Testis (tissue), 2 donors: ENCODE measurements around the gene TMEM201.

Experiments
- POLR2A ChIP-seq: fragments of 450-650 bp; IDR thresholded peaks from one replicate; pipeline ENCODE4 v1.6.1; 2017; ENCODE audit warnings: antibody characterized with exemption, mild to moderate bottlenecking, moderate library complexity
- TF ChIP-seq, protein P1 (sequence below), 3 experiments: fragments of 450-650 bp in 2 of 3; fragments of 200-600 bp in 1 of 3; sonication (generic) in 1 of 3; IDR thresholded peaks; one replicate each; pipeline ENCODE4 v1.5.1; 2016 to 2019; ENCODE audit warnings: antibody characterized with exemption in 3 of 3, mild to moderate bottlenecking in 2 of 3, moderate library complexity in 1 of 3

DNA sequence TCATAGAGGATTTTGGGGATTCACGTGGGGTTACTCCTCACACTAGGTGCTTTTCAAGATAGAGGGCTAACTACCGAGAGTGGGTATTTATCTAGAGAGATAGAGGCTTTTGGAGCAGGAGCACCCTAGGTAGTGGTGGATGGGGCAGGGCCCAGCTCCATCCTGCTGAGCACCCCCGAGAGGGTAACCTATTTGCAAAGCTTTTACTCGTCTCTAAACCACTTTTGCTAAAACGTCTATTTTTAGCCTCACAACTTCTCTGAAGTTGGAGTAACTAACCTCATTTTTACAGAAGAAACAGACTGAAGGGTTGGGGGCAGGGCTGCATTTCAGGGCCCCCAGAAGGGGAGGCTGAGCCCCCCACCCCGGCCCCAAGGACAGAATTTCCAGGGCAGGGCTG is 50.5 kb downstream of the TMEM201 start:
- TF ChIP-seq, protein P1, sequence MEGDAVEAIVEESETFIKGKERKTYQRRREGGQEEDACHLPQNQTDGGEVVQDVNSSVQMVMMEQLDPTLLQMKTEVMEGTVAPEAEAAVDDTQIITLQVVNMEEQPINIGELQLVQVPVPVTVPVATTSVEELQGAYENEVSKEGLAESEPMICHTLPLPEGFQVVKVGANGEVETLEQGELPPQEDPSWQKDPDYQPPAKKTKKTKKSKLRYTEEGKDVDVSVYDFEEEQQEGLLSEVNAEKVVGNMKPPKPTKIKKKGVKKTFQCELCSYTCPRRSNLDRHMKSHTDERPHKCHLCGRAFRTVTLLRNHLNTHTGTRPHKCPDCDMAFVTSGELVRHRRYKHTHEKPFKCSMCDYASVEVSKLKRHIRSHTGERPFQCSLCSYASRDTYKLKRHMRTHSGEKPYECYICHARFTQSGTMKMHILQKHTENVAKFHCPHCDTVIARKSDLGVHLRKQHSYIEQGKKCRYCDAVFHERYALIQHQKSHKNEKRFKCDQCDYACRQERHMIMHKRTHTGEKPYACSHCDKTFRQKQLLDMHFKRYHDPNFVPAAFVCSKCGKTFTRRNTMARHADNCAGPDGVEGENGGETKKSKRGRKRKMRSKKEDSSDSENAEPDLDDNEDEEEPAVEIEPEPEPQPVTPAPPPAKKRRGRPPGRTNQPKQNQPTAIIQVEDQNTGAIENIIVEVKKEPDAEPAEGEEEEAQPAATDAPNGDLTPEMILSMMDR (IDR thresholded peaks at IDR 0.05), result no peak
- TF ChIP-seq POLR2A, result no peak
